Adipocyte (in vitro differentiated cells): ENCODE data around the gene VPS13D.
"Not testable (repeated sequence)": the region's sequence is repeated elsewhere in the genome, so short reads cannot be mapped to it uniquely, and the experiment has no call there.

Experiments
- DNase-seq: peaks from one replicate; pipeline ENCODE4 v3.0.0-alpha.2; 2015; ENCODE audit warnings: low read depth
- H3K27me3 ChIP-seq: replicated peaks from 2 replicates; pipeline ENCODE4 v1.7.0; 2013; ENCODE audit warnings: mild to moderate bottlenecking, low read length, moderate library complexity; ENCODE audit not compliant: control insufficient read depth, insufficient read depth
- H3K36me3 ChIP-seq: 2 replicates; pipeline ENCODE4 v1.7.0; 2013; ENCODE audit warnings: low read length, mild to moderate bottlenecking, moderate library complexity; ENCODE audit not compliant: control insufficient read depth, insufficient read depth, severe bottlenecking
- H3K4me1 ChIP-seq: 2 replicates; pipeline ENCODE4 v1.7.0; 2013; ENCODE audit warnings: mild to moderate bottlenecking, low read length, moderate library complexity; ENCODE audit not compliant: control insufficient read depth, insufficient read depth
- H3K4me3 ChIP-seq: 2 replicates; pipeline ENCODE4 v1.7.0; 2013; ENCODE audit warnings: mild to moderate bottlenecking, low read length, moderate library complexity
- H3K9ac ChIP-seq: 2 replicates; pipeline ENCODE4 v1.7.0; 2013; ENCODE audit warnings: mild to moderate bottlenecking, low read length, moderate library complexity
- H3K9me3 ChIP-seq: 2 replicates; pipeline ENCODE4 v1.7.0; 2013; ENCODE audit warnings: mild to moderate bottlenecking, low read length, moderate library complexity; ENCODE audit not compliant: control insufficient read depth

The VPS13D gene

DNA sequence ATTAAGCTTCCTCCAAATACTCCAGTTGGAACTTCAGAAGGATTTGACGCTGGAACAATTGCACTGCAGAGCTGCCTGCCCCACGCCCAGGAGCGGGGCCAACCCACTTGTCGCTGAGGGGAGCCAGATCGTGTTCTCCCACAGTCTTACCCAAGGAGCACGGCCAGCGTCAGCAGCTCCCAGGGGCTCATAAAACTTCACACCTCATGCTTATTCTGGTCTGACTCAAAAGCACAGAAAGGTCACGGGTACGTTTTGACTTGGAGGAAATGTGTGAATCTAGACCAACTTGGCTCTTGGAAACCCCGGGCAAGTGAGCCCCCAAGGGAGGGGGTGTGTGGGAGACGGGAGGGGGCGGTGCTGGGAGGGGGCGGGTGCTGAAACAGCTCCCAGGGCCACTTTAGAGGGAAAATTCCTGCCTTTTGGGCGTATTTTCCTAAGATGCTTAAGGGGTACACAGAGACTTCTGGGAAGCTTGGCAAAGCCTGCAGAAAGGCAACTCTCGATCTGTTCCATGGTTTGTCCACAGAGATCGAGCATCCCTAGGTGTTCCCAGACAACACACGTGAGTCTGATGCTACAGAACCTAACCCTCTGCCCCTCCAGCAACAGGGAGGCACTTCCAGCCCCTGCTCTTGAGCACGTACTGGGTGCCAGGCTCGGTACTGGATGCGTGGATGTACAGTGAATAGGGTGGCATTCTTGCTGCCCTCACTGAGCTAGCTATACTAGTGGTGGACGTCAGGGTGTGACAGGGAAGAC is 289.3 kb downstream of the VPS13D start:
- peaks cover 16% of the 10 kb centered on the region for H3K4me1 ChIP-seq
- no peaks in the 10 kb centered on the region for H3K9me3 ChIP-seq
- no peak overlapping the region for H3K4me3 ChIP-seq
- H3K9ac ChIP-seq, result peak overlapping the region; percentile 61
- no peaks in the 10 kb centered on the region for H3K36me3 ChIP-seq
- DNase-seq, result no peak
- no peaks in the 10 kb centered on the region for H3K27me3 ChIP-seq

DNA sequence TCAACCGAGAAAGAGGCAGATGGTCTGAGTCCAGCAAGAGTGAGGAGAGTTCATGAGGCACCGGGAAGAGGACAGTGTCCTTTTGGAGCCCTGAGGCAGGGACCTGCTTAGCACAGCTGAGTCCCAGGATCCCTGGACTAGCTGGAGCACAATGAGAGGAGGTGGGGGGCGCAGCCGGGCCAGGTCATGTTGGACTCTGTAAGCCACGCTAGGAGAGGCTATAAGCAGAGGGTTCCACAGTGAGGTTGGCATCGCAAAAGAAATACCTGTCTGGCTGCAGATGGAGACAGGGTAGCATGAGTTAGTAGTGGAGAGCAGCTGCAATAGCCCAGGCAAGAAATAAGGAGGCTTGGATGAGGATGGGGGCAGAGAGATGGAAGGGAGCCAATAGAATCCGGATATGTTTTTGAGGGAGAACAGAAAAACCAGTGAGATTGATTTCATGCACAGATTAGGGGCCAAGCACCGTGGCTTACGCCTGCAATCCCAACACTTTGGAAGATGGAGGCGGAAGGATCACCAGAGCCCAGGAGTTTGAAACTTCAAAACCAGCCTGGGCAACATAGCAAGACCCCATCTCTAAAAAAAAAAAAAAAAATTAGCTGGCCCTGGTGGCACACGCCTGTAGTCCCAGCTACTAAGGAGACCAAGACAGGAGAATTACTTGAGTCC is 290.0 kb downstream of the VPS13D start:
- Histone ChIP-seq H3K4me1 (peaks cover 16% of the 10 kb centered on the region), H3K9ac (peak overlapping the region; percentile 44), H3K9me3 (no peaks in the 10 kb centered on the region), H3K4me3 (no peak overlapping the region), H3K36me3 (no peaks in the 10 kb centered on the region), H3K27me3 (no peaks in the 10 kb centered on the region)
- DNase-seq, result no peak

DNA sequence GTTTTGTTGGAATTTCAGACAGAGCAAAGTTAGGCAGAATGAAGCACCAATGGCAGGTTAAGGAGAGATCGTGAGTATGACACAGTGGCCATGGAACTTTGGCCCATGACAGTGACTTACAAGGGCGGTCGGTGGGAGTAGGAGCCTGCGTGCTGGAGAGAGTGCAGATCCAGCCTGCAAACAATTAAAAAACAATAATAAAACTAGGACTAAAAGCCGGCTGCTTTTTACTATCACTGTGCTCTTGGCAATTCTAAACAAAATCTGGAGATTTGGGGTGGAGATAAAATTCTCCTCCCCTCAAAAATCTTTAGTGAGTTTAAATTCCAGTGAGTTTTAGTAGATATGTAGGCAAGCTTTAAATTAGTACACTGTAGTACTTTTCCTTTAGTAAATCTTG is 291.3 kb downstream of the VPS13D start:
- H3K9ac ChIP-seq, result peak overlapping the region; percentile 34
- H3K36me3 ChIP-seq, result no peaks in the 10 kb centered on the region
- H3K27me3 ChIP-seq, result no peaks in the 10 kb centered on the region
- DNase-seq, result no peak
- no peaks in the 10 kb centered on the region for H3K9me3 ChIP-seq
- peaks cover 28% of the 10 kb centered on the region for H3K4me1 ChIP-seq
- no peak overlapping the region for H3K4me3 ChIP-seq

DNA sequence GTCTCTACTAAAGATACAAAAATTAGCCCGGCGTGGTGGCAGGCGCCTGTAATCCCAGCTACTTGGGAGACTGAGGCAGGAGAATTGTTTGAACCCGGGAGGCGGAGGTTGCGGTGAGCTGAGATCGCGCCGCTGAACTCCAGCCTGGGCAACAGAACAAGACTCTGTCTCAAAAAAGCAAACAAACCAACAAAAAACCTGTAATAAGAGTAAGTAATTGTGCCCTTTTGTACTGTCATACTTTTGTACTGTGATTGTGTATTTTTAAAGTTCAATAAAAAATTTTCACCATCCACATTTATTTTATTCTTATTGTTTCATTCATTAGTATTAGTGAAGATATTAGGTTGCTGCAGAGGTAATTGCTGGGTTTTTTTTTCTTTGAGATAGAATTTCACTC is 292.9 kb downstream of the VPS13D start:
- H3K9me3 ChIP-seq, H3K27me3 ChIP-seq, H3K4me3 ChIP-seq, H3K36me3 ChIP-seq, DNase-seq, H3K9ac ChIP-seq: not testable (repeated sequence)
- H3K4me1 ChIP-seq, result peaks cover 38% of the 10 kb centered on the region

DNA sequence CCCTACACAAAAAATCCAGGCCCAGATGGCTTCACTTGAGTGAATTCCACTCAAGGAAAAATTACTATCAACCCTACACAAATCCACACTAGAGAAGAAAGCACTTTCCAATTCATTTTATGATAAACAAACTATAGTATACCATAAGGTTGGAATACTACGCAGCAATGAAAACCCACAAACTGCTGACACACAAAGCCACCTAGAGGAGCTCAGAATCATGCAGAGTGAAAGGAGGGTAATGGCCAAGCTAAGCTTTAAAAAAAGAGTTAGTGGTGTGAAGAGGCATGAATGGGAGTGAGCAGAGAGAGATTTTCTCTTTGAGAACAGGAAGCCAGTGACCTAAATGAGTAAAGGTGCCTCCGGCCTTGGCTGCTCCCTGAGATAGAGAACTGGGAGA is 294.4 kb downstream of the VPS13D start:
- Histone ChIP-seq H3K9me3 (no peaks in the 10 kb centered on the region), H3K36me3 (no peaks in the 10 kb centered on the region), H3K9ac (no peak overlapping the region), H3K4me1 (peaks cover 41% of the 10 kb centered on the region), H3K4me3 (no peak overlapping the region), H3K27me3 (no peaks in the 10 kb centered on the region)
- DNase-seq, result no peak

DNA sequence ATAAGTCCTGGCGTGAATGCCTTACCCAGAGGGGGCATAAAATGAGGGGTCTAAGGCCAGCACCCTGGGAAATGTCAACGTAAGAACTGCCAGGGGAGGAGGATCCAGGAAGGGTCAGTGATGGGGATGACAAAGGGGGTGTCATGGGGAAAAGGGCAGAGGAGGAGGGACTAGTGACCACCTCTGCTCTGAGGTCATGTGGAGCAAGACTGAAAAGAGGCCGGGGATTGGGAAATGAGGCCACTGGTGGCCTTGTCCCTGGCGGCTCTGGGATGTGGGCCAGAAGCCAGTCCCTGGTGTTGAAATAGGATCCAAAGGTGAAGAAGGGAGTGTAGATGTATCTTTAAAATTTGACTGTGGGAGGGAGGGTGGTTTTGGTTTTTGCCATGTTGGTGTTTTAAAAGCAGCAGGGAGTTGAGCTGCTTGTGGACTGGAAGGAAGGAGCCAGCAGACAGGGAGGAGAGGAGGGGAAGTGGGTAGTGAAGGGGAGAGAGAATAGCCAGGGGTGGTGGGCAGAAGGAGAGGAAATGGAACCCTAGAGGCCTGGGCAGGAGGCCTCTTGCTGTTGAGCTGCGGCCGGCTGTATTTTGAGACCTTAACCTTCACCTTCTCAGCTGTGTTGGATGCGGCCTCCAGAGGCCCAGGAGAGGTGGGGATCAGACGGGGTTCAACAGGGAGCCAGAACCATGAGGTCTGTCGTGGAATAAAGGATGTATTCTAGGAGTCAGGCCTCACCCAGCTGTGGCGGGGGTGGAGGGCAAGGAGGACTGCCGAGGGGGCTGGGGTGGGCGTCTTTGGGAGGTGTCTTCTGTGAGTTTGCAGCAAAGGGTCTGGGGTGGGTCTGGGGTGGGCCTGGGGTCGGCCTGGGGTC is 295.7 kb downstream of the VPS13D start:
- DNase-seq, result peak; percentile 55
- peaks cover 37% of the 10 kb centered on the region for H3K4me1 ChIP-seq
- peak overlapping the region; percentile 67 for H3K9ac ChIP-seq
- H3K9me3 ChIP-seq, result no peaks in the 10 kb centered on the region
- H3K36me3 ChIP-seq, result no peaks in the 10 kb centered on the region
- peak overlapping the region; percentile 28 for H3K4me3 ChIP-seq
- no peaks in the 10 kb centered on the region for H3K27me3 ChIP-seq

DNA sequence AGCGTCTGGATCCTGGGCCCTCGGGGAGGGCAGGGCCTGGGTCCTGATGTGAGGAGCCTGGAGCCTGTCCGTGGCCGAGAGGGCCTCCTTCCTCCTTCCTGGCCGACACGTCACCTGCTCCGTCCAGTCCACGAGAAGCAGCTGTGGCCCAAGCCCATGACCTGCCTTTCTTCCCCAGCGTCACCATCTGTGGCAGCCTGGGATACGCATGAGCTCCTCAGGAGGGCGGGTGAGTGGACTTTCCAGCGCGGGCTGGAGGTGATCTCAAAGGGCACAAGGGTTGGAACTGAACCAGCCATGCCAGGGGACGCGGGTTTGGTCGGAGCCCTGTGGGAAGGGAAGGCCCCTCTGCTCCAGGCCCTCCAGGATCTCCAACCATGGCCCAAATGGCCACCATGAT is 297.7 kb downstream of the VPS13D start:
- Histone ChIP-seq H3K27me3 (no peaks in the 10 kb centered on the region), H3K9me3 (no peaks in the 10 kb centered on the region), H3K4me1 (peaks cover 30% of the 10 kb centered on the region), H3K9ac (peak overlapping the region; percentile 23), H3K36me3 (no peaks in the 10 kb centered on the region), H3K4me3 (no peak overlapping the region)
- DNase-seq, result no peak

DNA sequence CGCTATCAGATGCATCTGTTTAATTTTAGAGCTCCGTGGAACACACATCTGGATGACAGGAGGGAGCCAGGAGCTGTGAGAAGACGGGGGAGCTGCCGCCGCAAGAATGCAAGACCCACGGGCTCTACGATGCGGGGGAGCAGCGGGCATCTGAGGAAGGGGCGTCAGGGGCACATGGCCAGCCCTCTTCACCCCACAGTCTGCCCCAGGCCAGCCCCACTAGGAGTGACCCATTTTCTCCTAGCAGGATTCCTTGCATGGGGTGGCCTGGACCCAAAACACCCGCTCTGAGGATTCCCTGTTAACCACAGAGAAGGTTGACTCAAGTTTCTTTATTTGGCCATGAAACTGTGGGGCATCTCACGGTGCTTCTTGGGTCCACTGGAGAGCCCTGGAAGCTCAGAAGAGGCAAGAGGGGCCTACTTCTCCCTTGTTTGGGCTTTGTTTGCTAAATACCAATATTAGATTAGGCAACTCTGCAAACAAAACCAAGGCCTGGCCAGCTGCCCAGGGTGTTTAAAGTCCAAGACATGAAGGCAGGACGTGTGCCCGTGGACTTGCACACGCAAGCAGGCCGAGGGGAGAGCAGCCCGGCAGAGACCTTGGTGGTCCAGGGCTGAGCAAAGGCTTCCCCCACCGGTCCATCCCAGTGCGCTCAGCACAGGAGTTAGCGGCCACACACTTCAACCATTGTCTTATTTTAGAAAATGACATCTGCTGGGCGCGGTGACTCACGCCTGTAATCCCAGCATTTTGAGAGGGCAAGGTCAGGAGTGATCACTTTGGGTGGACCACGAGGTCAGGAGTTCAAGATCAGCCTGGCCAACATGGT is 298.4 kb downstream of the VPS13D start:
- H3K4me1 ChIP-seq, result peaks cover 30% of the 10 kb centered on the region
- peak; percentile 87 for DNase-seq
- H3K9ac ChIP-seq, result peak overlapping the region; percentile 23
- no peak overlapping the region for H3K4me3 ChIP-seq
- no peaks in the 10 kb centered on the region for H3K36me3 ChIP-seq
- no peaks in the 10 kb centered on the region for H3K9me3 ChIP-seq
- no peaks in the 10 kb centered on the region for H3K27me3 ChIP-seq

DNA sequence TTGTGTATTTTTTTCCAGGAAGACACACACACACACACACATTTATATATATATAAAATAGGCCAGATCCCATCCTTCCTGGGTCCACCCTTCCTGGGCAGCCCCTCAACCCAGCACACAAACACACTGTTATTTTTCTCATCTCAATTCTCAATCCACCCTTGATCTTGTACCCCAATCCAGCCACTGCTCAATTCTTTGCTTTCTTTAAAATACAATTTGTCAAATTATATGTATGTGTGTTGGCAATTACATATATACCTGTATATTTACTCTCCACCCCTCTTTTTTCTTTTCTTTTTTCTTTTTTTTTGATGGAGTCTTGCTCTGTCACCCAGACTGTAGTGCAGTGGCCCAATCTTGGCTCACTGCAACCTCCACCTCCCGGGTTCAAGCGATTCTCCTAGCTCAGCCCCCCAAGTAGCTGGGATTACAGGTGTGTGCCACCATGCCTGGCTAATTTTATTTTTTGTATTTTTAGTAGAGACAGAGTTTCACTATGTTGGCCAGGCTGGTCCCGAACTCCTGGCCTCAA is 299.9 kb downstream of the VPS13D start:
- H3K9me3 ChIP-seq, result no peaks in the 10 kb centered on the region
- DNase-seq, result no peak

DNA sequence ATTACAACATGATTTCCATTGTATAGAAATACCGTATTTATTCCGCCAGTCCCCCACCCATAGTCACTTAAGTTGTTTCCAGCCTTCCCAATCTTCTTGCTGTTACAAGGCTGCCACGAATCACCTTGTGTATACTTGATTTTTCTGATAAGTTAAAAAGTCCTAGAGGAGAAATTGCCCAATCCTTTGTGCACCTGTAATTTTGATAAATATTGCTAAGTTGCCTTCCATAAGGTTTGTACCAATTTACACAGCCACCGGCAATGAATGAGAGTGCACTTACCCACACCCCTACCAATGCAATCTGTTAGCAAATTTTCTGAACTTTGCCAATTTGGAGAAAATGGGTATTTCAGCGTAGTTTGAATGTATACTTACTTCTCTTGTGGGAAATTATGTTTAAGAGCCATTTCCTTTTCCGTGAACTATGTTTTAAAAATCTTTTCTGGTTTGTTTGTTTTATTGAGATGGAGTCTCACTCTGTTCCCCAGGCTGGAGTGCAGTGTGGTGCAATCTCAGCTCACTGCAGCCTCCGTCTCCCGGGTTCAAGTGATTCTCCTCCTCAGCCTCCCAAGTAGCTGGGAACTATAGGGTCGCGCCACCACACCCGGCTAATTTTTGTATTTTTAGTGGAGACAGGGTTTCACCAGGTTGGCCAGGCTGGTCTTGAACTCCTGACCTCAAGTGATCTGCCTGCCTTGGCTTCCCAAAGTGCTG is 300.8 kb downstream of the VPS13D start:
- Histone ChIP-seq H3K9ac (no peak overlapping the region), H3K27me3 (no peaks in the 10 kb centered on the region), H3K4me3 (no peak overlapping the region), H3K4me1 (peaks cover 23% of the 10 kb centered on the region), H3K9me3 (peaks cover 5% of the 10 kb centered on the region), H3K36me3 (no peaks in the 10 kb centered on the region)
- no peak for DNase-seq

More for the DNA sequence above, 299.9 kb downstream of the VPS13D start:
- no peaks in the 10 kb centered on the region for H3K27me3 ChIP-seq
- H3K9ac ChIP-seq, result no peak overlapping the region
- no peaks in the 10 kb centered on the region for H3K36me3 ChIP-seq
- H3K4me3 ChIP-seq, result no peak overlapping the region
- H3K4me1 ChIP-seq, result peaks cover 30% of the 10 kb centered on the region
